B cell (primary cell): ENCODE data around the gene PPP1R12A. TPM values are rescaled to one million over a fixed set of nuclear protein-coding genes. Genes with fewer than 3 reads are reported as not detected.

Experiments used
- ATAC-seq: fragments of 200-7000 bp; cut with Tn5 transposase; one replicate; pipeline ENCODE4 v1.10.0; 2021; ENCODE audit warnings: low read depth, mild to moderate bottlenecking, moderate number of reproducible peaks, moderate library complexity
- CTCF ChIA-PET: fragments of 350-600 bp; sonication (Branson Sonifier 250); formaldehyde crosslinking; loops from one replicate; lab custom pipeline; 2021; ENCODE audit warnings: antibody characterized with exemption, inconsistent platforms; lab: Charles Lee
- POLR2A ChIA-PET: fragments of 350-600 bp; sonication (Branson Sonifier 250); formaldehyde crosslinking; loops from one replicate; lab custom pipeline; 2021; ENCODE audit warnings: antibody characterized with exemption; lab: Charles Lee
- DNase-seq: peaks from one replicate; pipeline ENCODE4 v3.0.0; 2013
- H2AFZ ChIP-seq: 2 replicates; pipeline ENCODE4 v1.6.1; 2012; ENCODE audit warnings: mild to moderate bottlenecking, low read depth, low read length; ENCODE audit not compliant: insufficient read depth, poor library complexity, severe bottlenecking
- H3K27ac ChIP-seq, 2 donors: 1 replicate in 1 of 2; 2 replicates in 1 of 2; pipeline ENCODE4 v1.5.1; 2012 to 2013; ENCODE audit warnings: low read length in 2 of 2, mild to moderate bottlenecking in 2 of 2, moderate library complexity in 1 of 2
- H3K27me3 ChIP-seq, 4 experiments: fragments of 200-600 bp in 1 of 4; sonication (generic) in 1 of 4; replicated peaks in 1 of 4; 1 replicate in 2 of 4; 2 replicates in 2 of 4; pipeline versions ENCODE4 v1.6.1 to v1.7.0; 2013 to 2016; ENCODE audit warnings: low read length in 3 of 4, mild to moderate bottlenecking in 2 of 4, mixed read lengths in 1 of 4, moderate library complexity in 1 of 4; ENCODE audit not compliant: insufficient read depth in 4 of 4, control insufficient read depth in 3 of 4; ENCODE audit errors: control extremely low read depth in 1 of 4
- H3K36me3 ChIP-seq, 2 experiments: replicated peaks in 1 of 2; 1 replicate in 1 of 2; 2 replicates in 1 of 2; pipeline versions ENCODE4 v1.6.1 to v1.7.1; 2013; ENCODE audit warnings: low read length in 1 of 2; ENCODE audit not compliant: insufficient read depth in 2 of 2, control insufficient read depth in 1 of 2; ENCODE audit errors: control extremely low read depth in 1 of 2, extremely low read depth in 1 of 2
- H3K4me1 ChIP-seq, 2 donors: fragments of 200-600 bp in 1 of 2; sonication (generic) in 1 of 2; 1 replicate in 1 of 2; 2 replicates in 1 of 2; pipeline versions ENCODE4 v1.5.1 to v1.6.1; 2013 to 2017; ENCODE audit warnings: low read length in 2 of 2; ENCODE audit not compliant: control insufficient read depth in 2 of 2, insufficient read depth in 2 of 2
- H3K4me2 ChIP-seq: replicated peaks from 2 replicates; pipeline ENCODE3; 2012; ENCODE audit warnings: mild to moderate bottlenecking, low read depth, low read length; ENCODE audit not compliant: poor library complexity, severe bottlenecking
- H3K4me3 ChIP-seq, 5 experiments: fragments of 200-600 bp in 1 of 5; sonication (generic) in 1 of 5; 1 replicate in 3 of 5; 2 replicates in 2 of 5; pipeline versions ENCODE4 v1.5.1 to v1.7.0; 2011 to 2016; ENCODE audit warnings: low read length in 4 of 5, mild to moderate bottlenecking in 4 of 5, low read depth in 2 of 5, control low read depth in 1 of 5, moderate library complexity in 1 of 5; ENCODE audit not compliant: insufficient read depth in 1 of 5; ENCODE audit errors: control extremely low read depth in 1 of 5, extremely low read depth in 1 of 5
- H3K79me2 ChIP-seq: fragments of 200-600 bp; sonication (generic); one replicate; pipeline ENCODE4 v1.6.0; 2016; ENCODE audit warnings: low read length; ENCODE audit not compliant: control insufficient read depth, insufficient read depth
- H3K9ac ChIP-seq: fragments of 200-600 bp; sonication (generic); 2 replicates; pipeline ENCODE4 v1.6.1; 2017; ENCODE audit warnings: mild to moderate bottlenecking, low read length, moderate library complexity
- H3K9me3 ChIP-seq, 3 donors: one replicate each; pipeline versions ENCODE4 v1.6.1 to v1.7.1; 2013; ENCODE audit warnings: low read length in 2 of 3; ENCODE audit not compliant: control insufficient read depth in 2 of 3, insufficient read depth in 1 of 3; ENCODE audit errors: control extremely low read depth in 1 of 3
- H4K20me1 ChIP-seq: 2 replicates; pipeline ENCODE4 v1.6.0; 2012; ENCODE audit warnings: mild to moderate bottlenecking, low read length; ENCODE audit not compliant: insufficient read depth, control insufficient read depth, poor library complexity, severe bottlenecking
- H3K27ac Mint-ChIP-seq: one replicate; pipeline ENCODE4 v1.8.0; 2021; ENCODE audit warnings: mixed read lengths
- H3K27me3 Mint-ChIP-seq: one replicate; pipeline ENCODE4 v1.8.0; 2021; ENCODE audit warnings: mixed read lengths
- H3K4me1 Mint-ChIP-seq: one replicate; pipeline ENCODE4 v1.8.0; 2021; ENCODE audit warnings: mixed read lengths
- H3K4me3 Mint-ChIP-seq: one replicate; pipeline ENCODE4 v1.8.0; 2021; ENCODE audit warnings: mixed read lengths
- H3K9me3 Mint-ChIP-seq: one replicate; pipeline ENCODE4 v1.8.0; 2022; ENCODE audit warnings: mixed read lengths; ENCODE audit not compliant: insufficient read depth
- CTCF ChIP-seq: fragments of 200-600 bp; IDR thresholded peaks from one replicate; pipeline ENCODE4 v1.8.0; 2022; ENCODE audit warnings: antibody characterized with exemption, mild to moderate bottlenecking
- EZH2 ChIP-seq: IDR thresholded peaks from 2 replicates; pipeline ENCODE4 v1.6.1; 2012; ENCODE audit warnings: borderline replicate concordance, low read depth, mild to moderate bottlenecking, moderate library complexity, low read length; ENCODE audit not compliant: insufficient read depth, poor library complexity, severe bottlenecking
- WGBS: methylation state at CpG from one replicate; pipeline ENCODE4 v1.1.5; 2013; ENCODE audit warnings: missing lambda C conversion rate; ENCODE audit not compliant: insufficient coverage; 5-methylcytosine and 5-hydroxymethylcytosine counted together
- intact Hi-C: fragments of 100-400 bp; cut with micrococcal nuclease; formaldehyde crosslinking; loops from one replicate; pipeline ENCODE4 v1.10.0; 2022
- polyA minus RNA-seq: library from RNA; depleted of rRNA, polyadenylated mRNA; stranded (reverse); fragments of >200 nt; gene quantifications from 2 replicates; pipeline ENCODE4 v1.2.3, GENCODE V29; 2012
- polyA plus RNA-seq: library from polyadenylated mRNA; depleted of rRNA; stranded (reverse); fragments of >200 nt; gene quantifications from 2 replicates; pipeline ENCODE4 v1.2.3, GENCODE V29; 2012
- total RNA-seq, 2 donors: library from RNA; stranded (reverse); fragments of 120-200 nt in 1 of 2; gene quantifications; 1 replicate in 1 of 2; 2 replicates in 1 of 2; pipeline versions ENCODE4 v1.2.3 to v1.2.4, GENCODE V29; 2013 to 2022

Gene PPP1R12A
- total RNA-seq = 110 and 139 TPM in 2 replicates
- 147 TPM for total RNA-seq (2013)
- polyA plus RNA-seq = 18.3 and 32.7 TPM in 2 replicates
- polyA minus RNA-seq = 38.7 and 49.2 TPM in 2 replicates

DNA sequence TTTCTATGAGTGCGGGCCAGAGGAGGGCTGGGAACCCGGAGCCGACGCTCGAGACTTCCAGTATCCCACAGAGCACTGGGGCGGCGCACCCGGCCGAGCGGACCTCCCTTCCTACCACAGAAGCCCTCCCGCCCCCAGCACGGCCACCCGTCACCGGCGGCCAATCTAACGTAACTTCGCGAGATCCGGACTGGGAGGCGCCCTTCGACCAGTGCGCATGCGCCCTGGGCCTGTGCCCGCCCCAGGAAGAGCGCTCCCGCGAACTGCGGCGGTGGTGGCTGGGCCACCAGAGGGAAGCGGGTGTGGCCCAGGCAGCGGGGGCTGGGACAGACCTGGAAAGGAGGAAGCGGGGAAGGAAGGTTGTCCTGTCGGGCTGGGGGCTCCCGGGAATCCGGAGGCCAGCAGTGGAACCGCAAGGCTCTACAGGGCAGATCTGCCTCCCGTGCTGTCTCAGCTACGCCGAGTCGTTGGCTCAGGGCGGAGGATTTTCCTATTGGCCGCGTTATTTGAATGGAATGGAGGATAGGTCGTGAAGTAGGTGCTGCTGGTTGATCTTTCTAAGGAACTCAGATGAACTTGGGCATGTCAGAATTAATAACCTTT lies at the start of gene PPP1R12A:
PPP1R12A (minus strand) TSS at position 77 of the 603 bp plus-strand sequence. CDS start 166 bp downstream, outside the sequence.
- Mint-ChIP-seq H3K27ac (peak within 1 kb of the TSS; percentile 99), H3K4me1 (peaks cover 43% of the 10 kb centered on the region), H3K27me3 (no peaks in the 10 kb centered on the region), H3K4me3 (peak within 1 kb of the TSS; percentile 99), H3K9me3 (no peaks in the 10 kb centered on the region)
- CTCF ChIA-PET = no interaction called here
- peak within 1 kb of the TSS; percentile 88 for H2AFZ ChIP-seq
- H3K79me2 ChIP-seq = peaks cover 50% of the 10 kb centered on the region
- POLR2A ChIA-PET = interaction anchor here (1.0 kb wide), 1 partner anchor 12 kb away, joined by 3 read pairs; no protein-coding TSS in a partner anchor
- no peaks in the 10 kb centered on the region for H3K27me3 ChIP-seq
- DNase-seq = peak; percentile 97
- ATAC-seq = peak; percentile 88
- H3K4me1 ChIP-seq = peaks cover 18 to 31% of the 10 kb centered on the region in 2 donors
- H3K9ac ChIP-seq = peak within 1 kb of the TSS; percentile 88
- under 1% methylated on average over 44 of the region's 44 CpGs for WGBS
- peak within 1 kb of the TSS; percentile 76 for H3K4me2 ChIP-seq
- no peaks in the 10 kb centered on the region for H3K9me3 ChIP-seq
- no peak for TF ChIP-seq CTCF
- no peak for TF ChIP-seq EZH2
- peak within 1 kb of the TSS; percentile 85 to 95 (median 92) for H3K4me3 ChIP-seq
- H3K27ac ChIP-seq = peak within 1 kb of the TSS; percentile 92 to 93
- H3K36me3 ChIP-seq = no peaks in the 10 kb centered on the region
- intact Hi-C loops = loop anchor here (1.0 to 10.0 kb wide), 2 partner anchors 110 to 245 kb away; partner anchors contain the start of gene PAWR
- H4K20me1 ChIP-seq = peaks cover 17% of the 10 kb centered on the region

DNA sequence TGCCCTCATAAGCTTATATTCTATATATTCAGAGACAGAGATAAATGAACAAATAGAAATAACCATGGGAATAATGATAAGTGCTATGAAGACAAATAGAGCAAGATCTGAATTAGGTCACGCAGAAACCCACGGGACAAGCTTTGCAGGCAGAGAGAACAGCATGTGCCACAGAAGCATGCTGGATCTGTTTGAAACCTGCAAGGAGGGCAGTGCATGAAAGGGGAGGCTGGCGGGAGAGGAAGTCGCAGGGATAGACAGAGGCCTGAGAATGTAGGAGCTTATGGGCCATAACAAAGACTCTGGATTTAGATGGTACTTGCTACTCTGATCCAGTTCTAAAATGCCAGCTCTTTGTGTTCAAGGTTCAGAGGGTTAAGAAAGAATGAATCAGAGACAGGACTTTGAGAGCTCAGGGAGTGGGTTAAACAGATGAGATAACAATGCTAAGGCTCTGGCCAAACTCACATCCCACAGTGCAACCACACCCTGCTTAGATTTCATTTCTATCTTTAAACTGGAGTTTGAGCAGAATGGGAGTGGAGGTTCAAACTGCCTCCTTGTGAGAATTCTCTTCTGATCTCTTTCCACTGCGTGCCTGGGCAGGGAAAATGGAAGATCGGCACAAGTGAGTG lies 49.2 kb upstream of the PPP1R12A start:
- H3K9me3 ChIP-seq = no peaks in the 10 kb centered on the region
- H3K9ac ChIP-seq = no peak overlapping the region
- Mint-ChIP-seq H3K27me3 (peaks cover 34% of the 10 kb centered on the region), H3K27ac (no peak overlapping the region), H3K4me1 (no peaks in the 10 kb centered on the region), H3K9me3 (no peaks in the 10 kb centered on the region), H3K4me3 (no peak overlapping the region)
- CTCF ChIA-PET = no interaction called here
- POLR2A ChIA-PET = no interaction called here
- no peak for TF ChIP-seq CTCF
- H3K4me3 ChIP-seq = no peak overlapping the region
- H3K4me2 ChIP-seq = no peak overlapping the region
- H3K36me3 ChIP-seq = no peaks in the 10 kb centered on the region
- ATAC-seq (no peak), DNase-seq (no peak)
- H3K4me1 ChIP-seq = no peaks in the 10 kb centered on the region
- 98% methylated on average over 4 of the region's 6 CpGs for WGBS
- H3K27me3 ChIP-seq = peaks cover 0 to 8% (median 0%) of the 10 kb centered on the region in 4 experiments
- no peak overlapping the region for H3K27ac ChIP-seq
- intact Hi-C loops = no loop called here
- H3K79me2 ChIP-seq = no peaks in the 10 kb centered on the region
- H4K20me1 ChIP-seq = no peaks in the 10 kb centered on the region
- H2AFZ ChIP-seq = no peak overlapping the region
